Measurements from ENCODE around the gene CARD10. TPM values are rescaled to one million over a fixed set of nuclear protein-coding genes. Genes with fewer than 3 reads are reported as not detected.

Gene CARD10
- total and polyA plus RNA-seq, 2 of the 8 experiments (the other 6 are each of a cell fraction or from before 2014, with no cell fraction given): 13.5 to 14.4 TPM

DNA sequence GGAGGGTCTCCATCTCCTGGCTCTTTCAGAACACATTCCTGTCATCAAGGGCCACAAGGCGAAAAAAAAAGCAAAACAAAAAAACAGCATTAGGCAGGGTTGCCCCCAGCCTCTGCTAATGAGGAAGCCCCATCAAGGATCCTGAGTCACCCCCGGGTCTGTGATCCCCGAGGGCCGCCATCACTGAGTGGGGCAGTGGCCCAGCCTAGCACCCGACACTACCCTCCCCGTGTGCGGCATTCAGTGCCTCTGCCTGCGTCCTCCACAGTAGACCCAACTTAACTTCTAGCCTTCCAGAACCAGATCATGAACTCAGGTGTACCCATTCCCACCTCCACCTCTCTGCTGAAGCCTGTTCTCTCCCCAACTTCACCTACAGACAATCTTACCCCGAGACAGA is 34.5 kb upstream of the CARD10 start (continued):
- TF ChIP-seq, protein P1, sequence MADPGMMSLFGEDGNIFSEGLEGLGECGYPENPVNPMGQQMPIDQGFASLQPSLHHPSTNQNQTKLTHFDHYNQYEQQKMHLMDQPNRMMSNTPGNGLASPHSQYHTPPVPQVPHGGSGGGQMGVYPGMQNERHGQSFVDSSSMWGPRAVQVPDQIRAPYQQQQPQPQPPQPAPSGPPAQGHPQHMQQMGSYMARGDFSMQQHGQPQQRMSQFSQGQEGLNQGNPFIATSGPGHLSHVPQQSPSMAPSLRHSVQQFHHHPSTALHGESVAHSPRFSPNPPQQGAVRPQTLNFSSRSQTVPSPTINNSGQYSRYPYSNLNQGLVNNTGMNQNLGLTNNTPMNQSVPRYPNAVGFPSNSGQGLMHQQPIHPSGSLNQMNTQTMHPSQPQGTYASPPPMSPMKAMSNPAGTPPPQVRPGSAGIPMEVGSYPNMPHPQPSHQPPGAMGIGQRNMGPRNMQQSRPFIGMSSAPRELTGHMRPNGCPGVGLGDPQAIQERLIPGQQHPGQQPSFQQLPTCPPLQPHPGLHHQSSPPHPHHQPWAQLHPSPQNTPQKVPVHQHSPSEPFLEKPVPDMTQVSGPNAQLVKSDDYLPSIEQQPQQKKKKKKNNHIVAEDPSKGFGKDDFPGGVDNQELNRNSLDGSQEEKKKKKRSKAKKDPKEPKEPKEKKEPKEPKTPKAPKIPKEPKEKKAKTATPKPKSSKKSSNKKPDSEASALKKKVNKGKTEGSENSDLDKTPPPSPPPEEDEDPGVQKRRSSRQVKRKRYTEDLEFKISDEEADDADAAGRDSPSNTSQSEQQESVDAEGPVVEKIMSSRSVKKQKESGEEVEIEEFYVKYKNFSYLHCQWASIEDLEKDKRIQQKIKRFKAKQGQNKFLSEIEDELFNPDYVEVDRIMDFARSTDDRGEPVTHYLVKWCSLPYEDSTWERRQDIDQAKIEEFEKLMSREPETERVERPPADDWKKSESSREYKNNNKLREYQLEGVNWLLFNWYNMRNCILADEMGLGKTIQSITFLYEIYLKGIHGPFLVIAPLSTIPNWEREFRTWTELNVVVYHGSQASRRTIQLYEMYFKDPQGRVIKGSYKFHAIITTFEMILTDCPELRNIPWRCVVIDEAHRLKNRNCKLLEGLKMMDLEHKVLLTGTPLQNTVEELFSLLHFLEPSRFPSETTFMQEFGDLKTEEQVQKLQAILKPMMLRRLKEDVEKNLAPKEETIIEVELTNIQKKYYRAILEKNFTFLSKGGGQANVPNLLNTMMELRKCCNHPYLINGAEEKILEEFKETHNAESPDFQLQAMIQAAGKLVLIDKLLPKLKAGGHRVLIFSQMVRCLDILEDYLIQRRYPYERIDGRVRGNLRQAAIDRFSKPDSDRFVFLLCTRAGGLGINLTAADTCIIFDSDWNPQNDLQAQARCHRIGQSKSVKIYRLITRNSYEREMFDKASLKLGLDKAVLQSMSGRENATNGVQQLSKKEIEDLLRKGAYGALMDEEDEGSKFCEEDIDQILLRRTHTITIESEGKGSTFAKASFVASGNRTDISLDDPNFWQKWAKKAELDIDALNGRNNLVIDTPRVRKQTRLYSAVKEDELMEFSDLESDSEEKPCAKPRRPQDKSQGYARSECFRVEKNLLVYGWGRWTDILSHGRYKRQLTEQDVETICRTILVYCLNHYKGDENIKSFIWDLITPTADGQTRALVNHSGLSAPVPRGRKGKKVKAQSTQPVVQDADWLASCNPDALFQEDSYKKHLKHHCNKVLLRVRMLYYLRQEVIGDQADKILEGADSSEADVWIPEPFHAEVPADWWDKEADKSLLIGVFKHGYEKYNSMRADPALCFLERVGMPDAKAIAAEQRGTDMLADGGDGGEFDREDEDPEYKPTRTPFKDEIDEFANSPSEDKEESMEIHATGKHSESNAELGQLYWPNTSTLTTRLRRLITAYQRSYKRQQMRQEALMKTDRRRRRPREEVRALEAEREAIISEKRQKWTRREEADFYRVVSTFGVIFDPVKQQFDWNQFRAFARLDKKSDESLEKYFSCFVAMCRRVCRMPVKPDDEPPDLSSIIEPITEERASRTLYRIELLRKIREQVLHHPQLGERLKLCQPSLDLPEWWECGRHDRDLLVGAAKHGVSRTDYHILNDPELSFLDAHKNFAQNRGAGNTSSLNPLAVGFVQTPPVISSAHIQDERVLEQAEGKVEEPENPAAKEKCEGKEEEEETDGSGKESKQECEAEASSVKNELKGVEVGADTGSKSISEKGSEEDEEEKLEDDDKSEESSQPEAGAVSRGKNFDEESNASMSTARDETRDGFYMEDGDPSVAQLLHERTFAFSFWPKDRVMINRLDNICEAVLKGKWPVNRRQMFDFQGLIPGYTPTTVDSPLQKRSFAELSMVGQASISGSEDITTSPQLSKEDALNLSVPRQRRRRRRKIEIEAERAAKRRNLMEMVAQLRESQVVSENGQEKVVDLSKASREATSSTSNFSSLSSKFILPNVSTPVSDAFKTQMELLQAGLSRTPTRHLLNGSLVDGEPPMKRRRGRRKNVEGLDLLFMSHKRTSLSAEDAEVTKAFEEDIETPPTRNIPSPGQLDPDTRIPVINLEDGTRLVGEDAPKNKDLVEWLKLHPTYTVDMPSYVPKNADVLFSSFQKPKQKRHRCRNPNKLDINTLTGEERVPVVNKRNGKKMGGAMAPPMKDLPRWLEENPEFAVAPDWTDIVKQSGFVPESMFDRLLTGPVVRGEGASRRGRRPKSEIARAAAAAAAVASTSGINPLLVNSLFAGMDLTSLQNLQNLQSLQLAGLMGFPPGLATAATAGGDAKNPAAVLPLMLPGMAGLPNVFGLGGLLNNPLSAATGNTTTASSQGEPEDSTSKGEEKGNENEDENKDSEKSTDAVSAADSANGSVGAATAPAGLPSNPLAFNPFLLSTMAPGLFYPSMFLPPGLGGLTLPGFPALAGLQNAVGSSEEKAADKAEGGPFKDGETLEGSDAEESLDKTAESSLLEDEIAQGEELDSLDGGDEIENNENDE (IDR thresholded peaks at IDR 0.05; ENCODE audit: insufficient replicate concordance, low read length): no peak
- TF ChIP-seq TAF1 (IDR thresholded peaks at IDR 0.05; ENCODE audit: low read depth, low read length): no peak
- TF ChIP-seq, protein P2, sequence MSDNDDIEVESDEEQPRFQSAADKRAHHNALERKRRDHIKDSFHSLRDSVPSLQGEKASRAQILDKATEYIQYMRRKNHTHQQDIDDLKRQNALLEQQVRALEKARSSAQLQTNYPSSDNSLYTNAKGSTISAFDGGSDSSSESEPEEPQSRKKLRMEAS (IDR thresholded peaks at IDR 0.05): no peak
- TF ChIP-seq TBP (IDR thresholded peaks at IDR 0.05; ENCODE audit: low read depth, low read length): no peak
- no peak for TF ChIP-seq EP300 (IDR thresholded peaks at IDR 0.05; ENCODE audit: borderline replicate concordance in 1 of 2, low read depth in 2 of 2, low read length in 2 of 2)
